HepG2 (cell line): ENCODE results near the gene NAA15.

Experiments used
- CTCF ChIP-seq: sonication (generic); formaldehyde crosslinking; IDR thresholded peaks from 2 replicates; pipeline ENCODE4 v1.5.0; 2020; ENCODE audit warnings: mild to moderate bottlenecking, missing genetic modification reagents, moderate library complexity
- HOXA7 ChIP-seq: sonication (generic); formaldehyde crosslinking; IDR thresholded peaks from 2 replicates; pipeline ENCODE4 v1.8.1; 2022; ENCODE audit warnings: mild to moderate bottlenecking, missing genetic modification reagents, moderate library complexity
- PBX2 ChIP-seq: IDR thresholded peaks from 2 replicates; pipeline ENCODE4 v1.6.1; 2016; ENCODE audit warnings: control low read depth
- RFX5 ChIP-seq: IDR thresholded peaks from 2 replicates; pipeline ENCODE4 v1.6.1; 2011; ENCODE audit warnings: low read depth, low read length, improper control_type of control experiment
- SALL1 ChIP-seq: sonication (generic); formaldehyde crosslinking; IDR thresholded peaks from 2 replicates; pipeline ENCODE4 v1.8.0; 2022; ENCODE audit warnings: mild to moderate bottlenecking, missing genetic modification reagents
- SRF ChIP-seq: IDR thresholded peaks from 2 replicates; pipeline ENCODE4 v1.6.1; 2011; ENCODE audit warnings: mild to moderate bottlenecking, low read depth, low read length, moderate library complexity
- ZNF142 ChIP-seq: sonication (generic); formaldehyde crosslinking; IDR thresholded peaks from 2 replicates; pipeline ENCODE4 v1.4.0; 2020; ENCODE audit warnings: missing genetic modification reagents
- ZNF232 ChIP-seq: sonication (generic); formaldehyde crosslinking; IDR thresholded peaks from 2 replicates; pipeline ENCODE4 v1.4.0; 2020; ENCODE audit warnings: missing genetic modification reagents, borderline replicate concordance
- ZNF709 ChIP-seq: sonication (generic); formaldehyde crosslinking; IDR thresholded peaks from 2 replicates; pipeline ENCODE4 v1.5.0; 2020; ENCODE audit warnings: mild to moderate bottlenecking, missing genetic modification reagents

- no peak for TF ChIP-seq HOXA7 (CRISPR knock-in tag)
- TF ChIP-seq PBX2 (CRISPR knock-in tag): no peak
- TF ChIP-seq CTCF (CRISPR knock-in tag): no peak
- no peak for TF ChIP-seq ZNF142 (CRISPR knock-in tag)
- no peak for TF ChIP-seq ZNF232 (CRISPR knock-in tag)
- no peak for TF ChIP-seq ZNF709
- no peak for TF ChIP-seq SRF
- TF ChIP-seq RFX5: no peak
- TF ChIP-seq SALL1 (CRISPR knock-in tag): no peak
Measured at GRCh38 chr4:139367421-139368090, 66.3 kb downstream of the NAA15 start.
